Mesothelial cell of epicardium (in vitro differentiated cells): Measurements from ENCODE around the gene RXFP3. TPM values are rescaled to one million over a fixed set of nuclear protein-coding genes. Genes with fewer than 3 reads are reported as not detected.
"Not testable (repeated sequence)": the region's sequence is repeated elsewhere in the genome, so short reads cannot be mapped to it uniquely, and the experiment has no call there.

Experiments used
- DNase-seq, 2 experiments: peaks; one replicate each; pipeline ENCODE4 v3.0.0; 2021; ENCODE audit warnings: low spot score in 2 of 2; ENCODE audit not compliant: unreplicated experiment in 2 of 2
- H3K27ac Mint-ChIP-seq: 2 replicates; pipeline ENCODE4 v1.8.0; 2021; ENCODE audit warnings: mixed read lengths
- H3K27me3 Mint-ChIP-seq: 2 replicates; pipeline ENCODE4 v1.8.0; 2021; ENCODE audit warnings: low read depth, mixed read lengths
- H3K36me3 Mint-ChIP-seq: 2 replicates; pipeline ENCODE4 v1.8.0; 2021; ENCODE audit warnings: mixed read lengths
- H3K4me1 Mint-ChIP-seq: 2 replicates; pipeline ENCODE4 v1.8.0; 2021; ENCODE audit warnings: mixed read lengths
- H3K4me3 Mint-ChIP-seq: 2 replicates; pipeline ENCODE4 v1.8.0; 2021; ENCODE audit warnings: mild to moderate bottlenecking, moderate library complexity, mixed read lengths
- H3K9me3 Mint-ChIP-seq: 2 replicates; pipeline ENCODE4 v1.8.0; 2021; ENCODE audit warnings: mixed read lengths
- CTCF ChIP-seq: fragments of 200-600 bp; sonication (generic); IDR thresholded peaks from one replicate; pipeline ENCODE4 v1.5.0; 2021; ENCODE audit warnings: antibody characterized with exemption; ENCODE audit not compliant: unreplicated experiment
- total RNA-seq: library from RNA; stranded (reverse); gene quantifications from 3 replicates; pipeline ENCODE4 v1.2.1, GENCODE V29; 2021

RXFP3 gene
- total RNA-seq, 1 donor from 2014 or later: not detected

GRCh38 chr5:33941090-33941489 is 4.9 kb downstream of the RXFP3 start:
- Mint-ChIP-seq H3K9me3 (no peaks in the 10 kb centered on the region), H3K27me3 (peaks cover 75% of the 10 kb centered on the region)
- no peak for TF ChIP-seq CTCF

GRCh38 chr5:33944543-33945132 is 8.5 kb downstream of the RXFP3 start:
- TF ChIP-seq CTCF: no peak
- H3K27me3 Mint-ChIP-seq: peaks cover 63% of the 10 kb centered on the region
- H3K36me3 Mint-ChIP-seq: no peaks in the 10 kb centered on the region
- DNase-seq: no peak
- no peak overlapping the region for H3K4me3 Mint-ChIP-seq
- H3K4me1 Mint-ChIP-seq: no peaks in the 10 kb centered on the region
- H3K27ac Mint-ChIP-seq: no peak overlapping the region
- peaks cover 3% of the 10 kb centered on the region for H3K9me3 Mint-ChIP-seq

More at GRCh38 chr5:33941090-33941489, 4.9 kb downstream of the RXFP3 start:
- Mint-ChIP-seq H3K4me3 (no peak overlapping the region), H3K27ac (no peak overlapping the region), H3K4me1 (peaks cover 1% of the 10 kb centered on the region), H3K36me3 (no peaks in the 10 kb centered on the region)
- no peak for DNase-seq

GRCh38 chr5:33952175-33952574 is 16.0 kb downstream of the RXFP3 start:
- not testable (repeated sequence) for H3K27ac Mint-ChIP-seq

GRCh38 chr5:33957577-33958150 is 21.5 kb downstream of the RXFP3 start:
- TF ChIP-seq CTCF: no peak
- H3K4me3 Mint-ChIP-seq: no peak overlapping the region
- H3K27ac Mint-ChIP-seq: no peak overlapping the region
- no peak for DNase-seq
- H3K27me3 Mint-ChIP-seq: peaks cover 18% of the 10 kb centered on the region
- peaks cover 15% of the 10 kb centered on the region for H3K9me3 Mint-ChIP-seq
- H3K4me1 Mint-ChIP-seq: no peaks in the 10 kb centered on the region
- H3K36me3 Mint-ChIP-seq: no peaks in the 10 kb centered on the region

More at GRCh38 chr5:33952175-33952574, 16.0 kb downstream of the RXFP3 start:
- not testable (repeated sequence) for H3K36me3 Mint-ChIP-seq, H3K4me1 Mint-ChIP-seq, DNase-seq, H3K4me3 Mint-ChIP-seq, H3K27me3 Mint-ChIP-seq
- peaks cover 18% of the 10 kb centered on the region for H3K9me3 Mint-ChIP-seq

GRCh38 chr5:33958176-33958575 is 22.0 kb downstream of the RXFP3 start:
- Mint-ChIP-seq H3K27me3 (peaks cover 20% of the 10 kb centered on the region), H3K9me3 (peaks cover 15% of the 10 kb centered on the region), H3K36me3 (no peaks in the 10 kb centered on the region), H3K27ac (no peak overlapping the region), H3K4me1 (no peaks in the 10 kb centered on the region), H3K4me3 (no peak overlapping the region)
- TF ChIP-seq CTCF: no peak
- DNase-seq: no peak

GRCh38 chr5:33964132-33964700 is 28.0 kb downstream of the RXFP3 start:
- no peak overlapping the region for H3K4me3 Mint-ChIP-seq
- H3K36me3 Mint-ChIP-seq: no peaks in the 10 kb centered on the region
- peaks cover 17% of the 10 kb centered on the region for H3K27me3 Mint-ChIP-seq
- H3K27ac Mint-ChIP-seq: no peak overlapping the region
- no peak for DNase-seq
- TF ChIP-seq CTCF: no peak
- peaks cover 7% of the 10 kb centered on the region for H3K4me1 Mint-ChIP-seq
- H3K9me3 Mint-ChIP-seq: no peaks in the 10 kb centered on the region
